Ishikawa (cell line): ENCODE measurements around the gene FADS3.

Experiments used
- CREB1 ChIP-seq: IDR thresholded peaks from 2 replicates; pipeline ENCODE4 v1.6.1; 2012; ENCODE audit warnings: low read depth
- EGR1 ChIP-seq: IDR thresholded peaks from 2 replicates; pipeline ENCODE4 v1.6.1; 2012
- EP300 ChIP-seq: IDR thresholded peaks from 2 replicates; pipeline ENCODE4 v1.6.1; 2012; ENCODE audit warnings: borderline replicate concordance
- MAX ChIP-seq: IDR thresholded peaks from 2 replicates; pipeline ENCODE4 v1.6.1; 2012
- NFIC ChIP-seq: IDR thresholded peaks from 2 replicates; pipeline ENCODE4 v1.6.1; 2012
- RAD21 ChIP-seq: IDR thresholded peaks from 2 replicates; pipeline ENCODE4 v1.6.1; 2012; ENCODE audit warnings: low read depth
- TAF1 ChIP-seq: IDR thresholded peaks from 2 replicates; pipeline ENCODE4 v1.6.1; 2012; ENCODE audit warnings: low read depth, mild to moderate bottlenecking
- TEAD4 ChIP-seq: IDR thresholded peaks from 2 replicates; pipeline ENCODE4 v1.6.1; 2012
- USF1 ChIP-seq: IDR thresholded peaks from 2 replicates; pipeline ENCODE4 v1.6.1; 2012
- YY1 ChIP-seq: IDR thresholded peaks from 2 replicates; pipeline ENCODE4 v1.6.1; 2012; ENCODE audit warnings: low read depth
- TF ChIP-seq, protein P1 (sequence below): IDR thresholded peaks from 2 replicates; pipeline ENCODE4 v1.6.1; 2012; ENCODE audit warnings: low read depth, mild to moderate bottlenecking

DNA sequence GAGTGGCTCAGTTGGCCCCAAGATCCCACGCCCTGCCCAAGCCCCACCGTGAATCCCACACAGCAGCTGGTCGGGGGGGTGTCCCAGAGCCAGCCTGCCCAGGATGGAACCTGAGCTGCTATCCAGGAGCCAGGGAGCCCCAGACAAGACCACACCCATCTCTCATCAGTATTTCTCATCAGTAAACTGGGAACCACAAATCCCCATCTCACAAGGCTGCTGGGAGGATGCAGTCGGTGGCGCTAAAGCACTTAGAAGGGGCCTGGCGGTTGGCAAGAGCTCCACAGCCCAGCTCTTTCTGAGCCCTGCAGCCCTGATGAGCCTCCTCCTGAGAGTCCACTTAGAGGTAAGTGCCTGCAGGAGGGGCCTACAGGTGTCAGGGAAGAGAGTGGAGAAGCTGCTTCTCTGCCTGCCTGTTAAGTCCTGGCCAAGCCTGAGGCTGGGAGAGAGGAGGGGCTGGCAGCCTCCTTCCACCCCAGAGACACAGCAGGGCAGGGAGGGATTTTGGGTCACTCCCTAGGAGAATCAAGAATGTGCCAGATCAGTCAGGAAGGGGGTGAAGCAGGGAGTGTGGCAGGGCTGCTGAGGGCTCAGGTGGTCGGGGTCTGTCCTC lies 6.1 kb downstream of the FADS3 start:
- TF ChIP-seq MAX = no peak
- no peak for TF ChIP-seq EGR1
- TF ChIP-seq, protein P1, sequence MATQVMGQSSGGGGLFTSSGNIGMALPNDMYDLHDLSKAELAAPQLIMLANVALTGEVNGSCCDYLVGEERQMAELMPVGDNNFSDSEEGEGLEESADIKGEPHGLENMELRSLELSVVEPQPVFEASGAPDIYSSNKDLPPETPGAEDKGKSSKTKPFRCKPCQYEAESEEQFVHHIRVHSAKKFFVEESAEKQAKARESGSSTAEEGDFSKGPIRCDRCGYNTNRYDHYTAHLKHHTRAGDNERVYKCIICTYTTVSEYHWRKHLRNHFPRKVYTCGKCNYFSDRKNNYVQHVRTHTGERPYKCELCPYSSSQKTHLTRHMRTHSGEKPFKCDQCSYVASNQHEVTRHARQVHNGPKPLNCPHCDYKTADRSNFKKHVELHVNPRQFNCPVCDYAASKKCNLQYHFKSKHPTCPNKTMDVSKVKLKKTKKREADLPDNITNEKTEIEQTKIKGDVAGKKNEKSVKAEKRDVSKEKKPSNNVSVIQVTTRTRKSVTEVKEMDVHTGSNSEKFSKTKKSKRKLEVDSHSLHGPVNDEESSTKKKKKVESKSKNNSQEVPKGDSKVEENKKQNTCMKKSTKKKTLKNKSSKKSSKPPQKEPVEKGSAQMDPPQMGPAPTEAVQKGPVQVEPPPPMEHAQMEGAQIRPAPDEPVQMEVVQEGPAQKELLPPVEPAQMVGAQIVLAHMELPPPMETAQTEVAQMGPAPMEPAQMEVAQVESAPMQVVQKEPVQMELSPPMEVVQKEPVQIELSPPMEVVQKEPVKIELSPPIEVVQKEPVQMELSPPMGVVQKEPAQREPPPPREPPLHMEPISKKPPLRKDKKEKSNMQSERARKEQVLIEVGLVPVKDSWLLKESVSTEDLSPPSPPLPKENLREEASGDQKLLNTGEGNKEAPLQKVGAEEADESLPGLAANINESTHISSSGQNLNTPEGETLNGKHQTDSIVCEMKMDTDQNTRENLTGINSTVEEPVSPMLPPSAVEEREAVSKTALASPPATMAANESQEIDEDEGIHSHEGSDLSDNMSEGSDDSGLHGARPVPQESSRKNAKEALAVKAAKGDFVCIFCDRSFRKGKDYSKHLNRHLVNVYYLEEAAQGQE = no peak
- TF ChIP-seq NFIC = no peak
- TF ChIP-seq TAF1 = no peak
- no peak for TF ChIP-seq YY1
- TF ChIP-seq USF1 = no peak
- TF ChIP-seq CREB1 = no peak
- no peak for TF ChIP-seq TEAD4
- no peak for TF ChIP-seq EP300
- TF ChIP-seq RAD21 = no peak
